MCF 10A (cell line): Measurements from ENCODE around the gene ARHGEF19. TPM values are rescaled to one million over a fixed set of nuclear protein-coding genes. Genes with fewer than 3 reads are reported as not detected.
A peak's percentile ranks its signal among the peaks of the same experiment; 100 is the strongest.

ENCODE experiments used
- BruUV-seq: library from RNA; stranded (reverse); fragments of 400-500 nt; replicated peaks from 2 replicates; lab custom pipeline; 2021; lab: Mats Ljungman, UMichigan
- CTCF ChIA-PET: fragments of 300-600 bp; sonication (Branson Sonifier 250); formaldehyde crosslinking; extraction: SDS; loops from one replicate; lab custom pipeline; 2021; ENCODE audit warnings: antibody characterized with exemption, inconsistent platforms; lab: Yijun Ruan, JAX
- POLR2A ChIA-PET: fragments of 300-600, 350-650 bp; sonication (Branson Sonifier 250); formaldehyde crosslinking; extraction: SDS; loops from one replicate; lab custom pipeline; 2020; ENCODE audit warnings: antibody characterized with exemption, inconsistent platforms; lab: Yijun Ruan, JAX
- DNase-seq: peaks from one replicate; pipeline ENCODE4 v3.0.0-alpha.2; 2018; ENCODE audit not compliant: unreplicated experiment
- H3K27ac Mint-ChIP-seq: one replicate; pipeline ENCODE4 v1.8.0; 2022; ENCODE audit warnings: mild to moderate bottlenecking, low read depth, mixed read lengths; ENCODE audit not compliant: unreplicated experiment
- H3K27me3 Mint-ChIP-seq: one replicate; pipeline ENCODE4 v1.8.0; 2022; ENCODE audit warnings: mixed read lengths; ENCODE audit not compliant: insufficient read depth, unreplicated experiment
- H3K36me3 Mint-ChIP-seq: one replicate; pipeline ENCODE4 v1.8.0; 2022; ENCODE audit warnings: mild to moderate bottlenecking, moderate library complexity, mixed read lengths; ENCODE audit not compliant: insufficient read depth, unreplicated experiment
- H3K4me1 Mint-ChIP-seq: one replicate; pipeline ENCODE4 v1.8.0; 2022; ENCODE audit warnings: mixed read lengths; ENCODE audit not compliant: insufficient read depth, unreplicated experiment
- H3K4me3 Mint-ChIP-seq: one replicate; pipeline ENCODE4 v1.8.0; 2022; ENCODE audit warnings: mild to moderate bottlenecking, moderate library complexity, mixed read lengths; ENCODE audit not compliant: unreplicated experiment
- H3K9me3 Mint-ChIP-seq: one replicate; pipeline ENCODE4 v1.8.0; 2022; ENCODE audit warnings: mixed read lengths; ENCODE audit not compliant: unreplicated experiment
- intact Hi-C: fragments of 100-400 bp; cut with micrococcal nuclease; formaldehyde crosslinking; loops from 2 replicates; pipeline ENCODE4 v1.14.1; 2022
- total RNA-seq: library from RNA; stranded (reverse); gene quantifications from 2 replicates; pipeline ENCODE4 v1.2.3, GENCODE V29; 2022
- TF ChIP-seq, protein P1 (sequence below): fragments of 200-600 bp; IDR thresholded peaks from one replicate; pipeline ENCODE4 v1.8.0; 2022; ENCODE audit warnings: antibody characterized with exemption, mild to moderate bottlenecking; ENCODE audit not compliant: unreplicated experiment

The ARHGEF19 gene
- total RNA-seq, 1 experiment from 2014 or later, result 1.9 TPM

DNA sequence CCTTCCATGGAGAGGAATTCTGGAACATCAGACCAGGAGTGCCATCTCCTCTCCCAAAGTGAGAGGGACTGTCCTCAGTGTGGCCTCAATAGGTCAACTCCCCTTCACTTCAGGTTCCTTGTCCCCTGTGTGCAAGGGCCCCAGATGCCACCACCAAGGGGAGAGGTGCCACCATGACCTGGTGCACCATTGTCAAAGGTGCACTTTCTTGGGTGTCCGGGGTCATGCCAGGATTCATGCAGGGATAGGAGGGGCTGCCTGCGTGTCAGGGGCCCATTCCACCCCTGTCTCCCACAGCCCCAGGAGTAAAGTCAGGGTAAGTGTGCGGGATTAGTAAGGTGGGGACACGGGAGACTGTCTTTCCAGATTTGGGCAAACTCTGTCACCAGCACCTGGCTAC, 35.1 kb downstream of the ARHGEF19 start:
- H3K9me3 Mint-ChIP-seq, result no peaks in the 10 kb centered on the region
- no TSS peak for BruUV-seq
- H3K27me3 Mint-ChIP-seq, result no peaks in the 10 kb centered on the region
- CTCF ChIA-PET, result interaction anchor here (0.9 to 1.0 kb wide), 2 partner anchors 9 to 24 kb away, joined by 3 to 4 read pairs; no protein-coding TSS in a partner anchor
- no peak for DNase-seq
- peaks cover 6% of the 10 kb centered on the region for H3K36me3 Mint-ChIP-seq
- peak overlapping the region; percentile 71 for H3K27ac Mint-ChIP-seq
- POLR2A ChIA-PET, result interaction anchor here (1.1 to 5.3 kb wide), 5 partner anchors 17 to 98 kb away, joined by 3 to 66 read pairs (median 4); partner anchors contain the start of gene EPHA2
- H3K4me1 Mint-ChIP-seq, result peaks cover 60% of the 10 kb centered on the region
- intact Hi-C loops, result no loop called here
- H3K4me3 Mint-ChIP-seq, result no peak overlapping the region
- TF ChIP-seq, protein P1, sequence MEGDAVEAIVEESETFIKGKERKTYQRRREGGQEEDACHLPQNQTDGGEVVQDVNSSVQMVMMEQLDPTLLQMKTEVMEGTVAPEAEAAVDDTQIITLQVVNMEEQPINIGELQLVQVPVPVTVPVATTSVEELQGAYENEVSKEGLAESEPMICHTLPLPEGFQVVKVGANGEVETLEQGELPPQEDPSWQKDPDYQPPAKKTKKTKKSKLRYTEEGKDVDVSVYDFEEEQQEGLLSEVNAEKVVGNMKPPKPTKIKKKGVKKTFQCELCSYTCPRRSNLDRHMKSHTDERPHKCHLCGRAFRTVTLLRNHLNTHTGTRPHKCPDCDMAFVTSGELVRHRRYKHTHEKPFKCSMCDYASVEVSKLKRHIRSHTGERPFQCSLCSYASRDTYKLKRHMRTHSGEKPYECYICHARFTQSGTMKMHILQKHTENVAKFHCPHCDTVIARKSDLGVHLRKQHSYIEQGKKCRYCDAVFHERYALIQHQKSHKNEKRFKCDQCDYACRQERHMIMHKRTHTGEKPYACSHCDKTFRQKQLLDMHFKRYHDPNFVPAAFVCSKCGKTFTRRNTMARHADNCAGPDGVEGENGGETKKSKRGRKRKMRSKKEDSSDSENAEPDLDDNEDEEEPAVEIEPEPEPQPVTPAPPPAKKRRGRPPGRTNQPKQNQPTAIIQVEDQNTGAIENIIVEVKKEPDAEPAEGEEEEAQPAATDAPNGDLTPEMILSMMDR, result no peak

DNA sequence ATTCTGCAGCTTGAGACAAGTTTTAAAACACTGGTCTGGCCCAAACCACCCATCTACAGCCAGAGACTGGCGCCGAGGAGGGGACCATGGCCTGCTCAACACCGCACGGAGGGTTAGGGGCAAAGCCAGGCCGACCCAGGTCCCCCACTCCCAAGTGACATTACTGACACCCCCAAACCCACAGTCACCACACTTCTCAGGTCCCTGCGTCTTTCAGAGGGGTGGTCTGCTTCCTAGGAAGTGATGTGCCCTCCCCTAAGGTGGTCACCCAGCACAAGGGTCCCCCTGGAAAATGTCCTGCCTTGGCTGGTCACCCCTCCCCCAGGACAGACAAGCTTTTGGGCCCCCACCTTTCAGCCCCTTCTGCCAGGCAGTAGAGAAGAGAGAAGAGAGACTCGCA, 35.8 kb downstream of the ARHGEF19 start:
- Mint-ChIP-seq H3K27me3 (no peaks in the 10 kb centered on the region), H3K36me3 (peaks cover 6% of the 10 kb centered on the region), H3K4me3 (no peak overlapping the region), H3K4me1 (peaks cover 55% of the 10 kb centered on the region), H3K27ac (peak overlapping the region; percentile 71), H3K9me3 (no peaks in the 10 kb centered on the region)
- TF ChIP-seq, protein P1, result no peak
- BruUV-seq, result TSS peak; percentile 35
- ChIA-PET CTCF (interaction anchor here (0.9 to 1.4 kb wide), 4 partner anchors 8 to 94 kb away, joined by 3 to 5 read pairs (median 4); no protein-coding TSS in a partner anchor), POLR2A (interaction anchor here (0.6 to 5.6 kb wide), 8 partner anchors 6 to 174 kb away, joined by 3 to 66 read pairs (median 4); partner anchors contain the start of gene EPHA2)
- intact Hi-C loops, result no loop called here
- no peak for DNase-seq

DNA sequence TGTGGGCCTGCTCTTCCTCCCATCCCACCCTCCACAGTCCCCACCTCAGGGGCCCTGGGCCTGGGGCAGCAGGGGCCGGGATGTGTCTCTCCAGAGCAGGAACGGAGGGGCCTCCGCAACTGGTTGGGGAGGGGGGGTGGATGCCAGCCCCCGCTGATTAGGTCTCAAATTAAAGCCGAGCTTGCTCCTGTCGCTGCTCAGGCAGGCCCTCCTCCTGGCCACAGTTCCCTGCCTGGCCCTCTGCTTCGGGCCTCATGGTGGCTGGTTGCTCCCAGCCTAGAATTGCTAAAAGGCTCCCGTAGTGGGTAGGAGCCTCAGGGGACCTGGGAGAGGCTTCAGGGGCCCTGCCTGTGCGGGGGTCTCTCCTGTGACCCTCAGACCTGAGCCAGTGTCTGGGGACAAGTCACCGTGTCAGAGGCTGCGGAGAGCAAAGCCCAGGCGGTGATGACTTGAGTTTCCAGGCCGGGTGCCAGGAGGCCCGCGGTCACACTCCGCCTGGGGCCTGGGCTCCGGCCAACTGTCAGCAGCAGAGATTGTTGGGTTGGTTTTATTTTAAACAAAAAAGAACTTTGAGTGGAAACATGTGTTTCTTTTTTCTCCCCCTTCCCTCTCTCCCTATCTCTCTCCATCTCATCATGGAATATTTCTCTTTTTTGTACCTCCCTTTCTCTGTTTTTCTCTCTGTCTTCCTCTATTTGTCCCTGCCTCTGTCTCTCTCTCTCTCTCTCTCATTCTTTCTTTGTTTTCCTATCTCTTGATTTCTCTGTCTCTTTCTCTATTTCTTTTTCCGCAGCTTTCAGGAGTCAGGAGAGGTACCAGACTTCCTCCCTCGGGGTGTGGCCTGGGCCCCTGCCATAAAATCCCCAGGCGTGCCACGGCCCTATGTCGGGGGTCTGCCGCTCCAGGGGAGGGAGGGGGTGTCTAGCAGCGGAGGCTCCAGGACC, 36.6 kb downstream of the ARHGEF19 start:
- Mint-ChIP-seq H3K4me3 (peak overlapping the region; percentile 6), H3K27me3 (no peaks in the 10 kb centered on the region), H3K36me3 (peaks cover 6% of the 10 kb centered on the region), H3K4me1 (peaks cover 52% of the 10 kb centered on the region), H3K27ac (peak overlapping the region; percentile 71), H3K9me3 (no peaks in the 10 kb centered on the region)
- TF ChIP-seq, protein P1, result no peak
- intact Hi-C loops, result no loop called here
- ChIA-PET CTCF (interaction anchor here (0.6 to 1.4 kb wide), 6 partner anchors 8 to 134 kb away, joined by 3 to 5 read pairs (median 4); no protein-coding TSS in a partner anchor), POLR2A (interaction anchor here (0.6 to 5.6 kb wide), 13 partner anchors 7 to 174 kb away, joined by 3 to 66 read pairs (median 4); partner anchors contain the start of gene EPHA2)
- no TSS peak for BruUV-seq
- DNase-seq, result peak; percentile 80
